Endothelial cell of umbilical vein (primary cell): ENCODE measurements around the gene CYSLTR1. TPM values are rescaled to one million over a fixed set of nuclear protein-coding genes. Genes with fewer than 3 reads are reported as not detected.

ENCODE experiments used
- BruUV-seq: library from RNA; stranded (reverse); fragments of 400-500 nt; replicated peaks from 2 replicates; lab custom pipeline; 2021; lab: Mats Ljungman, UMichigan
- CTCF ChIA-PET: fragments of 300-600, 350-600 bp; sonication (Branson Sonifier 250); formaldehyde crosslinking; loops from one replicate; lab custom pipeline; 2021; ENCODE audit warnings: antibody characterized with exemption, inconsistent platforms; lab: Charles Lee
- POLR2A ChIA-PET: fragments of 300-600, 350-600 bp; sonication (Branson Sonifier 250); formaldehyde crosslinking; loops from one replicate; lab custom pipeline; 2021; ENCODE audit warnings: antibody characterized with exemption, inconsistent platforms; lab: Charles Lee
- DNase-seq: peaks from one replicate; pipeline ENCODE4 v3.0.0-alpha.2; 2011; ENCODE audit warnings: low read depth, low spot score
- FAIRE-seq: peaks from 2 replicates; lab custom pipeline; 2011; peaks lifted over from hg19 to GRCh38; lab: Jason Lieb, UNC
- H2AFZ ChIP-seq: 2 replicates; pipeline ENCODE4 v1.6.0; 2012; ENCODE audit warnings: low read depth, low read length, control low read depth, inconsistent platforms
- H3K27ac ChIP-seq: 2 replicates; pipeline ENCODE4 v1.5.1; 2011; ENCODE audit warnings: low read depth, mild to moderate bottlenecking, control low read depth, low read length, moderate library complexity; ENCODE audit not compliant: insufficient read depth
- H3K27me3 ChIP-seq, 2 experiments: 2 replicates each; pipeline versions ENCODE4 v1.6.0 to v1.6.1; 2011; ENCODE audit warnings: low read length in 2 of 2, mixed read lengths in 1 of 2; ENCODE audit not compliant: control insufficient read depth in 2 of 2, insufficient read depth in 2 of 2
- H3K36me3 ChIP-seq, 2 experiments: 2 replicates in 1 of 2; 3 replicates in 1 of 2; pipeline ENCODE4 v1.5.1; 2011; ENCODE audit warnings: low read length in 2 of 2, mild to moderate bottlenecking in 1 of 2, moderate library complexity in 1 of 2; ENCODE audit not compliant: control insufficient read depth in 2 of 2, insufficient read depth in 2 of 2; ENCODE audit errors: extremely low read depth in 1 of 2
- H3K4me1 ChIP-seq: 3 replicates; pipeline ENCODE4 v1.5.1; 2011; ENCODE audit warnings: mild to moderate bottlenecking, low read length; ENCODE audit not compliant: control insufficient read depth, insufficient read depth; ENCODE audit errors: extremely low read depth
- H3K4me2 ChIP-seq: 2 replicates; pipeline ENCODE4 v1.6.1; 2011; ENCODE audit warnings: low read length, control low read depth, mixed read lengths; ENCODE audit not compliant: insufficient read depth
- H3K4me3 ChIP-seq, 3 experiments: fragments of 200-600 bp in 1 of 3; sonication (generic), shearing (Covaris generic) in 1 of 3; replicated peaks in 1 of 3; 2 replicates each; pipeline ENCODE4 v1.5.1; 2011 to 2016; ENCODE audit warnings: control low read depth in 3 of 3, low read length in 3 of 3, mild to moderate bottlenecking in 2 of 3, inconsistent platforms in 1 of 3, low read depth in 1 of 3, moderate library complexity in 1 of 3; ENCODE audit not compliant: insufficient read depth in 1 of 3
- H3K79me2 ChIP-seq: 2 replicates; pipeline ENCODE4 v1.6.0; 2012; ENCODE audit warnings: low read length, inconsistent platforms; ENCODE audit not compliant: control insufficient read depth, insufficient read depth
- H3K9ac ChIP-seq: replicated peaks from 2 replicates; pipeline ENCODE3; 2011; ENCODE audit warnings: low read length, control low read depth; ENCODE audit not compliant: insufficient read depth; ENCODE audit errors: extremely low read depth
- H3K9me1 ChIP-seq: replicated peaks from 3 replicates; pipeline ENCODE4 v1.6.0; 2011; ENCODE audit warnings: mild to moderate bottlenecking, low read length; ENCODE audit not compliant: control insufficient read depth, insufficient read depth; ENCODE audit errors: extremely low read depth
- H3K9me3 ChIP-seq: replicated peaks from 2 replicates; pipeline ENCODE4 v1.5.1; 2012; ENCODE audit warnings: low read length, inconsistent platforms; ENCODE audit not compliant: control insufficient read depth, insufficient read depth
- H4K20me1 ChIP-seq: replicated peaks from 2 replicates; pipeline ENCODE3; 2011; ENCODE audit warnings: mild to moderate bottlenecking, low read length; ENCODE audit not compliant: control insufficient read depth, insufficient read depth; ENCODE audit errors: extremely low read depth
- CTCF ChIP-seq, 2 donors: IDR thresholded peaks; 1 replicate in 1 of 2; 2 replicates in 1 of 2; pipeline ENCODE4 v1.5.1; 2011; ENCODE audit warnings: low read length in 2 of 2, mild to moderate bottlenecking in 2 of 2, moderate library complexity in 2 of 2, control low read depth in 1 of 2, inconsistent platforms in 1 of 2, low read depth in 1 of 2; ENCODE audit not compliant: insufficient read depth in 1 of 2; ENCODE audit errors: extremely low read depth in 1 of 2
- EZH2 ChIP-seq: IDR thresholded peaks from 2 replicates; pipeline ENCODE4 v1.6.1; 2012; ENCODE audit warnings: borderline replicate concordance, low read depth, mild to moderate bottlenecking, moderate library complexity, low read length, inconsistent platforms; ENCODE audit not compliant: severe bottlenecking
- FOS ChIP-seq: IDR thresholded peaks from 2 replicates; pipeline ENCODE4 v1.6.1; 2011; ENCODE audit warnings: mild to moderate bottlenecking, low read length, moderate library complexity, borderline replicate concordance; ENCODE audit not compliant: insufficient read depth
- GATA2 ChIP-seq: IDR thresholded peaks from 2 replicates; pipeline ENCODE4 v1.7.0; 2011; ENCODE audit warnings: low read depth, mild to moderate bottlenecking, moderate library complexity, mixed read lengths, low read length; ENCODE audit not compliant: insufficient read length, insufficient read depth
- JUN ChIP-seq: IDR thresholded peaks from 2 replicates; pipeline ENCODE4 v1.6.1; 2011; ENCODE audit warnings: borderline replicate concordance, low read depth; ENCODE audit not compliant: insufficient read length, insufficient read depth
- MAX ChIP-seq: IDR thresholded peaks from 2 replicates; pipeline ENCODE4 v1.6.1; 2011; ENCODE audit not compliant: insufficient read depth, insufficient read length
- MYC ChIP-seq: IDR thresholded peaks from one replicate; pipeline ENCODE4 v1.6.1; 2011; ENCODE audit warnings: mild to moderate bottlenecking, low read depth, low read length
- POLR2A ChIP-seq: IDR thresholded peaks from 2 replicates; pipeline ENCODE4 v1.6.1; 2012; ENCODE audit warnings: low read depth, mild to moderate bottlenecking, control low read depth, low read length
- POLR2AphosphoS5 ChIP-seq: IDR thresholded peaks from 2 replicates; pipeline ENCODE4 v1.6.1; 2012; ENCODE audit warnings: low read depth, mild to moderate bottlenecking, control low read depth, low read length, moderate library complexity; ENCODE audit not compliant: insufficient read depth
- dilution Hi-C: fragments of 300-500 bp; cut with MboI; formaldehyde crosslinking; loops from one replicate; pipeline ENCODE4 v1.15.0; 2019; ENCODE audit warnings: low sequenced_read_pairs; ENCODE audit not compliant: extremely low pct_ligation_motif_present
- intact Hi-C: fragments of 100-400 bp; cut with micrococcal nuclease; formaldehyde crosslinking; loops from one replicate; pipeline ENCODE4 v1.10.0; 2022
- polyA plus RNA-seq, 4 experiments: library from polyadenylated mRNA; depleted of rRNA in 3 of 4; stranded (reverse) in 3 of 4; unstranded in 1 of 4; fragments of >200 nt; gene quantifications; 2 replicates each; pipeline versions ENCODE4 v1.2.1 to v1.2.3, GENCODE V29; 2011 to 2012; ENCODE audit warnings: missing spikeins in 1 of 4
- total RNA-seq: library from RNA; stranded (reverse); gene quantifications from 2 replicates; pipeline ENCODE4 v1.2.3, GENCODE V29; 2021

CYSLTR1 gene
- total and polyA plus RNA-seq, 2 donors (not counting 3 experiments of a cell fraction or from before 2014, with no cell fraction given): not detected

GRCh38 chrX:78326401-78326800 lies 1.0 kb downstream of the CYSLTR1 start:
- H3K4me1 ChIP-seq: no peaks in the 10 kb centered on the region
- no peak overlapping the region for H3K4me3 ChIP-seq
- no peaks in the 10 kb centered on the region for H4K20me1 ChIP-seq
- H3K27ac ChIP-seq: no peak overlapping the region
- no peaks in the 10 kb centered on the region for H3K36me3 ChIP-seq
- no peaks in the 10 kb centered on the region for H3K79me2 ChIP-seq
- BruUV-seq: no TSS peak
- H3K4me2 ChIP-seq: no peak overlapping the region
- ChIA-PET POLR2A (no interaction called here), CTCF (no interaction called here)
- DNase-seq (no peak), FAIRE-seq (no peak)
- H3K9ac ChIP-seq: no peak overlapping the region
- intact Hi-C loops (no loop called here), dilution Hi-C loops (no loop called here)
- no peak for TF ChIP-seq GATA2
- no peak for TF ChIP-seq CTCF (IDR thresholded peaks at IDR 0.05; ENCODE audit: extremely low read depth in 1 of 2, insufficient read depth in 1 of 2, low read depth in 1 of 2, low read length in 2 of 2)
- TF ChIP-seq MAX: no peak
- TF ChIP-seq FOS: no peak
- no peak for TF ChIP-seq MYC
- no peak for TF ChIP-seq EZH2
- no peak for TF ChIP-seq POLR2A
- TF ChIP-seq JUN: no peak
- TF ChIP-seq POLR2AphosphoS5: no peak
- H3K9me1 ChIP-seq: no peaks in the 10 kb centered on the region
- no peak overlapping the region for H2AFZ ChIP-seq
- no peaks in the 10 kb centered on the region for H3K9me3 ChIP-seq
- no peaks in the 10 kb centered on the region for H3K27me3 ChIP-seq
